ENCODE results near the gene TTC28.

The TTC28 gene

DNA sequence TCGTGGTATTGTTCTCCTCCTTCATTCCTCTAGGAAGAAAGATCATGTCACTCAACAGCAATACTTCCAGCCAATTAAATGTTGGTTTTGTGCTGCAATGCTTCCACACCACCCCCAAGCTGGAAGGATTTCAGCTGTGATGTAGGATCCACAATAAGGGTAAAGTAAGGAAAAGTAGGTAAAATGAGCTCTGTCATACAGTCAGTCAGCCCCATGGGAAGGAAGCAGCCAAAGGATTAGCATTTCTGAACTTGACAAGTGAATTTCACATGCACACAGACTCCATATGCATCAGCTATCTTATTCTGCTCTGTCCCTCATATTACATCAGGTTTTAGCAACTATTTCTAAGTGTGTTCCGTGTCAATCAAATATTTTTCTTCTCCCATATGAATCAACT is 197.9 kb downstream of the TTC28 start:
- no peaks in the 10 kb centered on the region for H3F3A ChIP-seq (ENCODE audit: insufficient read depth)
- no peak overlapping the region for H3K4me3 ChIP-seq (ENCODE audit: insufficient read depth, low read length, poor library complexity, severe bottlenecking)
- no peaks in the 10 kb centered on the region for H3K27me3 ChIP-seq (ENCODE audit: low read length)
- TF ChIP-seq, protein P1, sequence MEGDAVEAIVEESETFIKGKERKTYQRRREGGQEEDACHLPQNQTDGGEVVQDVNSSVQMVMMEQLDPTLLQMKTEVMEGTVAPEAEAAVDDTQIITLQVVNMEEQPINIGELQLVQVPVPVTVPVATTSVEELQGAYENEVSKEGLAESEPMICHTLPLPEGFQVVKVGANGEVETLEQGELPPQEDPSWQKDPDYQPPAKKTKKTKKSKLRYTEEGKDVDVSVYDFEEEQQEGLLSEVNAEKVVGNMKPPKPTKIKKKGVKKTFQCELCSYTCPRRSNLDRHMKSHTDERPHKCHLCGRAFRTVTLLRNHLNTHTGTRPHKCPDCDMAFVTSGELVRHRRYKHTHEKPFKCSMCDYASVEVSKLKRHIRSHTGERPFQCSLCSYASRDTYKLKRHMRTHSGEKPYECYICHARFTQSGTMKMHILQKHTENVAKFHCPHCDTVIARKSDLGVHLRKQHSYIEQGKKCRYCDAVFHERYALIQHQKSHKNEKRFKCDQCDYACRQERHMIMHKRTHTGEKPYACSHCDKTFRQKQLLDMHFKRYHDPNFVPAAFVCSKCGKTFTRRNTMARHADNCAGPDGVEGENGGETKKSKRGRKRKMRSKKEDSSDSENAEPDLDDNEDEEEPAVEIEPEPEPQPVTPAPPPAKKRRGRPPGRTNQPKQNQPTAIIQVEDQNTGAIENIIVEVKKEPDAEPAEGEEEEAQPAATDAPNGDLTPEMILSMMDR (IDR thresholded peaks at IDR 0.05; ENCODE audit: insufficient read depth, low read length, poor library complexity, severe bottlenecking): no peak
- TF ChIP-seq EZH2phosphoT487 (conservative IDR thresholded peaks at IDR 0.05; ENCODE audit: low read length): no peak
- H3K79me2 ChIP-seq (ENCODE audit: insufficient read depth, low read length): no peaks in the 10 kb centered on the region
- no peaks in the 10 kb centered on the region for H3K9me3 ChIP-seq (ENCODE audit: insufficient read depth, low read length)
- no peak overlapping the region for H3K27ac ChIP-seq (ENCODE audit: low read depth, low read length)
- H2AFZ ChIP-seq (ENCODE audit: low read depth, low read length, severe bottlenecking): no peak overlapping the region
- no peaks in the 10 kb centered on the region for H3K36me3 ChIP-seq (ENCODE audit: low read length)
- no peak overlapping the region for H3K9ac ChIP-seq (ENCODE audit: low read length)
- H3K4me2 ChIP-seq (ENCODE audit: low read depth, low read length, poor library complexity, severe bottlenecking): no peak overlapping the region
- no peaks in the 10 kb centered on the region for H3K9me2 ChIP-seq (replicated peaks; ENCODE audit: insufficient read depth, low read length)
- H4K20me1 ChIP-seq (ENCODE audit: low read depth, low read length): no peaks in the 10 kb centered on the region

- no peak overlapping the region for H3K4me3 ChIP-seq (ENCODE audit: insufficient read depth, low read length, poor library complexity, severe bottlenecking)
- no peak overlapping the region for H3K27ac ChIP-seq (ENCODE audit: low read depth, low read length)
- TF ChIP-seq, protein P1 (IDR thresholded peaks at IDR 0.05; ENCODE audit: insufficient read depth, low read length, poor library complexity, severe bottlenecking): no peak
- no peak for TF ChIP-seq EZH2phosphoT487 (conservative IDR thresholded peaks at IDR 0.05; ENCODE audit: low read length)
- no peak overlapping the region for H2AFZ ChIP-seq (ENCODE audit: low read depth, low read length, severe bottlenecking)
- no peaks in the 10 kb centered on the region for H3K9me3 ChIP-seq (ENCODE audit: insufficient read depth, low read length)
- H3K36me3 ChIP-seq (ENCODE audit: low read length): no peaks in the 10 kb centered on the region
- no peaks in the 10 kb centered on the region for H4K20me1 ChIP-seq (ENCODE audit: low read depth, low read length)
- no peaks in the 10 kb centered on the region for H3K79me2 ChIP-seq (ENCODE audit: insufficient read depth, low read length)
- no peaks in the 10 kb centered on the region for H3K27me3 ChIP-seq (ENCODE audit: low read length)
- no peaks in the 10 kb centered on the region for H3K9me2 ChIP-seq (replicated peaks; ENCODE audit: insufficient read depth, low read length)
- H3K4me2 ChIP-seq (ENCODE audit: low read depth, low read length, poor library complexity, severe bottlenecking): no peak overlapping the region
- no peaks in the 10 kb centered on the region for H3F3A ChIP-seq (ENCODE audit: insufficient read depth)
- no peak overlapping the region for H3K9ac ChIP-seq (ENCODE audit: low read length)
These were observed 199.5 kb downstream of the TTC28 start for GRCh38 chr22:28480000-28480715.

- H3K4me3 ChIP-seq (ENCODE audit: insufficient read depth, low read length, poor library complexity, severe bottlenecking): no peak overlapping the region
- no peaks in the 10 kb centered on the region for H3K79me2 ChIP-seq (ENCODE audit: insufficient read depth, low read length)
- H3K4me2 ChIP-seq (ENCODE audit: low read depth, low read length, poor library complexity, severe bottlenecking): no peak overlapping the region
- H3K36me3 ChIP-seq (ENCODE audit: low read length): no peaks in the 10 kb centered on the region
- H3K27me3 ChIP-seq (ENCODE audit: low read length): no peaks in the 10 kb centered on the region
- no peak for TF ChIP-seq EZH2phosphoT487 (conservative IDR thresholded peaks at IDR 0.05; ENCODE audit: low read length)
- TF ChIP-seq, protein P1 (IDR thresholded peaks at IDR 0.05; ENCODE audit: insufficient read depth, low read length, poor library complexity, severe bottlenecking): no peak
- no peak overlapping the region for H3K27ac ChIP-seq (ENCODE audit: low read depth, low read length)
- no peaks in the 10 kb centered on the region for H4K20me1 ChIP-seq (ENCODE audit: low read depth, low read length)
- H2AFZ ChIP-seq (ENCODE audit: low read depth, low read length, severe bottlenecking): no peak overlapping the region
- no peaks in the 10 kb centered on the region for H3K9me2 ChIP-seq (replicated peaks; ENCODE audit: insufficient read depth, low read length)
- H3K9ac ChIP-seq (ENCODE audit: low read length): no peak overlapping the region
- H3F3A ChIP-seq (ENCODE audit: insufficient read depth): no peaks in the 10 kb centered on the region
- no peaks in the 10 kb centered on the region for H3K9me3 ChIP-seq (ENCODE audit: insufficient read depth, low read length)
These were observed 201.1 kb downstream of the TTC28 start for GRCh38 chr22:28478564-28478963.

All from SU-DHL-6 (cell line).